A673 (cell line): ENCODE results near the gene SRBD1. TPM values are rescaled to one million over a fixed set of nuclear protein-coding genes. Genes with fewer than 3 reads are reported as not detected.

ENCODE experiments used
- BruUV-seq: library from RNA; stranded (reverse); fragments of 400-500 nt; replicated peaks from 2 replicates; lab custom pipeline; 2021; lab: Mats Ljungman, UMichigan
- CTCF ChIA-PET: fragments of 300-600 bp; sonication (Branson Sonifier 250); formaldehyde crosslinking; loops from one replicate; lab custom pipeline; 2022; ENCODE audit warnings: antibody characterized with exemption; lab: Charles Lee
- POLR2A ChIA-PET: fragments of 300-600 bp; sonication (Branson Sonifier 250); formaldehyde crosslinking; loops from one replicate; lab custom pipeline; 2022; ENCODE audit warnings: antibody characterized with exemption; ENCODE audit not compliant: low non-redundant PET; lab: Charles Lee
- DNase-seq: peaks from one replicate; pipeline ENCODE4 v3.0.0-alpha.2; 2015; ENCODE audit warnings: low spot score
- H3K27ac ChIP-seq: fragments of 200-600 bp; sonication (generic); 2 replicates; pipeline ENCODE4 v1.5.1; 2016; ENCODE audit warnings: mixed run types, low read depth, mild to moderate bottlenecking, mixed read lengths, antibody characterized with exemption, low read length; ENCODE audit not compliant: poor library complexity, severe bottlenecking
- H3K27me3 ChIP-seq: fragments of 200-600 bp; sonication (generic); replicated peaks from 2 replicates; pipeline ENCODE4 v1.6.1; 2017; ENCODE audit warnings: mixed run types, low read depth, mild to moderate bottlenecking, mixed read lengths, antibody characterized with exemption, low read length; ENCODE audit not compliant: insufficient read depth, poor library complexity
- H3K36me3 ChIP-seq: fragments of 200-600 bp; sonication (generic); 2 replicates; pipeline ENCODE4 v1.6.1; 2016; ENCODE audit warnings: mixed run types, mild to moderate bottlenecking, mixed read lengths, antibody characterized with exemption, low read length; ENCODE audit not compliant: insufficient read depth, poor library complexity, severe bottlenecking
- H3K4me1 ChIP-seq: fragments of 200-600 bp; sonication (generic); 2 replicates; pipeline ENCODE4 v1.6.1; 2017; ENCODE audit warnings: mixed run types, mild to moderate bottlenecking, mixed read lengths, antibody characterized with exemption, low read length; ENCODE audit not compliant: insufficient read depth, poor library complexity, severe bottlenecking
- H3K4me3 ChIP-seq: fragments of 200-600 bp; sonication (generic); 2 replicates; pipeline ENCODE4 v1.5.1; 2016; ENCODE audit warnings: low read depth, mixed run types, mild to moderate bottlenecking, mixed read lengths, low read length; ENCODE audit not compliant: poor library complexity, severe bottlenecking
- H3K9me3 ChIP-seq: fragments of 200-600 bp; sonication (generic); 2 replicates; pipeline ENCODE4 v1.6.1; 2016; ENCODE audit warnings: mixed run types, low read depth, mild to moderate bottlenecking, mixed read lengths, antibody characterized with exemption, low read length; ENCODE audit not compliant: poor library complexity, severe bottlenecking
- EZH2 ChIP-seq: fragments of 200-600 bp; sonication (generic); IDR thresholded peaks from 2 replicates; pipeline ENCODE4 v1.6.1; 2017; ENCODE audit warnings: borderline replicate concordance, low read depth, mild to moderate bottlenecking, mixed read lengths, antibody characterized with exemption, low read length; ENCODE audit not compliant: poor library complexity, severe bottlenecking
- intact Hi-C: fragments of 100-400 bp; cut with micrococcal nuclease; formaldehyde crosslinking; loops from one replicate; pipeline ENCODE4 v1.10.0; 2022; ENCODE audit not compliant: unreplicated experiment
- total RNA-seq: library from RNA; stranded (reverse); gene quantifications from 2 replicates; pipeline ENCODE4 v1.2.3, GENCODE V29; 2021
- TF ChIP-seq, protein P1 (sequence below): fragments of 300-800, 200-600 bp; sonication (generic); conservative IDR thresholded peaks from 2 replicates; pipeline ENCODE4 v1.5.1; 2017; ENCODE audit warnings: low read depth, mild to moderate bottlenecking, antibody characterized with exemption, low read length, moderate library complexity, mixed read lengths

Gene SRBD1
- total RNA-seq, 1 experiment from 2014 or later, result 21.9 TPM

- H3K27ac ChIP-seq, result no peak overlapping the region
- ChIA-PET POLR2A (no interaction called here), CTCF (no interaction called here)
- no peak for TF ChIP-seq EZH2
- TF ChIP-seq, protein P1, sequence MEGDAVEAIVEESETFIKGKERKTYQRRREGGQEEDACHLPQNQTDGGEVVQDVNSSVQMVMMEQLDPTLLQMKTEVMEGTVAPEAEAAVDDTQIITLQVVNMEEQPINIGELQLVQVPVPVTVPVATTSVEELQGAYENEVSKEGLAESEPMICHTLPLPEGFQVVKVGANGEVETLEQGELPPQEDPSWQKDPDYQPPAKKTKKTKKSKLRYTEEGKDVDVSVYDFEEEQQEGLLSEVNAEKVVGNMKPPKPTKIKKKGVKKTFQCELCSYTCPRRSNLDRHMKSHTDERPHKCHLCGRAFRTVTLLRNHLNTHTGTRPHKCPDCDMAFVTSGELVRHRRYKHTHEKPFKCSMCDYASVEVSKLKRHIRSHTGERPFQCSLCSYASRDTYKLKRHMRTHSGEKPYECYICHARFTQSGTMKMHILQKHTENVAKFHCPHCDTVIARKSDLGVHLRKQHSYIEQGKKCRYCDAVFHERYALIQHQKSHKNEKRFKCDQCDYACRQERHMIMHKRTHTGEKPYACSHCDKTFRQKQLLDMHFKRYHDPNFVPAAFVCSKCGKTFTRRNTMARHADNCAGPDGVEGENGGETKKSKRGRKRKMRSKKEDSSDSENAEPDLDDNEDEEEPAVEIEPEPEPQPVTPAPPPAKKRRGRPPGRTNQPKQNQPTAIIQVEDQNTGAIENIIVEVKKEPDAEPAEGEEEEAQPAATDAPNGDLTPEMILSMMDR, result no peak
- no peaks in the 10 kb centered on the region for H3K36me3 ChIP-seq
- H3K9me3 ChIP-seq, result no peaks in the 10 kb centered on the region
- no peaks in the 10 kb centered on the region for H3K4me1 ChIP-seq
- H3K4me3 ChIP-seq, result no peak overlapping the region
- intact Hi-C loops, result no loop called here
- BruUV-seq, result no TSS peak
- no peak for DNase-seq
- no peaks in the 10 kb centered on the region for H3K27me3 ChIP-seq
Observed at GRCh38 chr2:45370369-45370768, 240.7 kb downstream of the SRBD1 start.

GRCh38 chr2:45368792-45369191, 242.3 kb downstream of the SRBD1 start:
- Histone ChIP-seq H3K27me3 (no peaks in the 10 kb centered on the region), H3K4me1 (no peaks in the 10 kb centered on the region), H3K36me3 (no peaks in the 10 kb centered on the region), H3K27ac (no peak overlapping the region), H3K9me3 (no peaks in the 10 kb centered on the region), H3K4me3 (no peak overlapping the region)
- intact Hi-C loops, result no loop called here
- DNase-seq, result no peak
- TF ChIP-seq, protein P1, result no peak
- TF ChIP-seq EZH2, result no peak
- ChIA-PET CTCF (no interaction called here), POLR2A (no interaction called here)
- no TSS peak for BruUV-seq

DNA sequence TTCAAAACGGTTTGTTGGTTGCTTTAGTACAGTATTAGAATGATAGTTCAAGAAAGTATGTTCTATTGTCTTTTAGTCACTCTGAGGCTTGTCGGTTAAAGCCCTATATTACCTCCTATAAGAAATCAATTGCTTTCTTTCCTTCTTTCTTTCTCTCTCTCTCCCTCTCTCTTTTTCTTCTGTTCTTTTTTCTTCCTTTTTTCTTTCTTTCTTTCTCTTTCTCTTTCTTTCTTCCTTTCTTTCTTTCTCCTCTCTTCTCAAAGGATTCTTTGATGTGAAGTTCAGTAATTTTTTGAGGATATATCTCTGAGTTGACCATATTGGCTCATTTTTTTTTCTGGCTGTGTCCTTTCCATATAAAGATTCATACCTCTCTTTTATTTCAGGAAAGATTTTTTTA, 249.4 kb downstream of the SRBD1 start:
- no TSS peak for BruUV-seq
- Histone ChIP-seq H3K27ac (no peak overlapping the region), H3K9me3 (no peaks in the 10 kb centered on the region), H3K4me1 (no peaks in the 10 kb centered on the region), H3K4me3 (no peak overlapping the region), H3K36me3 (no peaks in the 10 kb centered on the region), H3K27me3 (peaks cover 12% of the 10 kb centered on the region)
- DNase-seq, result no peak
- ChIA-PET POLR2A (no interaction called here), CTCF (no interaction called here)
- TF ChIP-seq EZH2, result no peak
- TF ChIP-seq, protein P1, result no peak
- intact Hi-C loops, result no loop called here
